Thyroid gland (tissue), 4 donors: ENCODE measurements around the gene NOS1AP.

Source experiments
- CTCF ChIP-seq, 6 experiments: fragments of 200-600 bp in 3 of 6; fragments of 450-650 bp in 3 of 6; sonication (generic) in 3 of 6; IDR thresholded peaks; one replicate each; pipeline ENCODE4 v1.5.1; 2016 to 2019; ENCODE audit warnings: antibody characterized with exemption in 6 of 6, mild to moderate bottlenecking in 2 of 6, inconsistent platforms in 1 of 6, moderate library complexity in 1 of 6
- POLR2A ChIP-seq, 2 donors: fragments of 450-650 bp; IDR thresholded peaks; one replicate each; pipeline ENCODE4 v1.6.1; 2017; ENCODE audit warnings: antibody characterized with exemption in 2 of 2, mild to moderate bottlenecking in 2 of 2, moderate library complexity in 1 of 2

- TF ChIP-seq CTCF (IDR thresholded peaks at IDR 0.05) = no peak
- TF ChIP-seq POLR2A (IDR thresholded peaks at IDR 0.05) = no peak
Observed at GRCh38 chr1:162134646-162135045, 65.2 kb downstream of the NOS1AP start.
